ENCODE measurements around the gene SRGAP2C.
"Not testable (repeated sequence)": the region's sequence is repeated elsewhere in the genome, so short reads cannot be mapped to it uniquely, and the experiment has no call there.

The SRGAP2C gene

GRCh38 chr1:121278202-121278601 lies 93.4 kb downstream of the SRGAP2C start:
- DNase-seq (ENCODE audit: low read depth in 1 of 2, low spot score in 1 of 2) = not testable (repeated sequence)

- DNase-seq (ENCODE audit: low read depth in 1 of 2, low spot score in 1 of 2) = not testable (repeated sequence)
Observed at GRCh38 chr1:121278777-121279547, 94.2 kb downstream of the SRGAP2C start.

GRCh38 chr1:121279548-121279898 lies 94.7 kb downstream of the SRGAP2C start:
- not testable (repeated sequence) for DNase-seq (ENCODE audit: low read depth in 1 of 2, low spot score in 1 of 2)

- not testable (repeated sequence) for DNase-seq (ENCODE audit: low read depth in 1 of 2, low spot score in 1 of 2)
Observed at GRCh38 chr1:121280699-121281317, 96.0 kb downstream of the SRGAP2C start.

- not testable (repeated sequence) for DNase-seq (ENCODE audit: low read depth in 1 of 2, low spot score in 1 of 2)
Observed at GRCh38 chr1:121281480-121281879, 96.7 kb downstream of the SRGAP2C start.

- not testable (repeated sequence) for DNase-seq (ENCODE audit: low read depth in 1 of 2, low spot score in 1 of 2)
Observed at GRCh38 chr1:121283587-121284180, 98.9 kb downstream of the SRGAP2C start.

GRCh38 chr1:121292590-121292989 lies 107.8 kb downstream of the SRGAP2C start:
- not testable (repeated sequence) for DNase-seq (ENCODE audit: low read depth in 1 of 2, low spot score in 1 of 2)

GRCh38 chr1:121293263-121294204 lies 108.8 kb downstream of the SRGAP2C start:
- not testable (repeated sequence) for DNase-seq (ENCODE audit: low read depth in 1 of 2, low spot score in 1 of 2)

GRCh38 chr1:121294205-121294570 lies 109.4 kb downstream of the SRGAP2C start:
- DNase-seq (ENCODE audit: low read depth in 1 of 2, low spot score in 1 of 2) = not testable (repeated sequence)

GRCh38 chr1:121296563-121296962 lies 111.8 kb downstream of the SRGAP2C start:
- not testable (repeated sequence) for DNase-seq (ENCODE audit: low read depth in 1 of 2, low spot score in 1 of 2)

- not testable (repeated sequence) for DNase-seq (ENCODE audit: low read depth in 1 of 2, low spot score in 1 of 2)
Observed at GRCh38 chr1:121298529-121298928, 113.8 kb downstream of the SRGAP2C start.

GRCh38 chr1:121299514-121300149 lies 114.9 kb downstream of the SRGAP2C start:
- not testable (repeated sequence) for DNase-seq (ENCODE audit: low read depth in 1 of 2, low spot score in 1 of 2)

GRCh38 chr1:121301876-121302275 lies 117.1 kb downstream of the SRGAP2C start:
- DNase-seq (ENCODE audit: low read depth in 1 of 2, low spot score in 1 of 2) = not testable (repeated sequence)

GRCh38 chr1:121307759-121308158 lies 123.0 kb downstream of the SRGAP2C start:
- not testable (repeated sequence) for DNase-seq (ENCODE audit: low read depth in 1 of 2, low spot score in 1 of 2)

GRCh38 chr1:121315509-121315908 lies 130.7 kb downstream of the SRGAP2C start:
- DNase-seq (ENCODE audit: low read depth in 1 of 2, low spot score in 1 of 2) = not testable (repeated sequence)

GRCh38 chr1:121316081-121316480 lies 131.3 kb downstream of the SRGAP2C start:
- not testable (repeated sequence) for DNase-seq (ENCODE audit: low read depth in 1 of 2, low spot score in 1 of 2)

GRCh38 chr1:121317491-121318468 lies 133.0 kb downstream of the SRGAP2C start:
- not testable (repeated sequence) for DNase-seq (ENCODE audit: low read depth in 1 of 2, low spot score in 1 of 2)

- DNase-seq (ENCODE audit: low read depth in 1 of 2, low spot score in 1 of 2) = not testable (repeated sequence)
Observed at GRCh38 chr1:121318687-121319086, 133.9 kb downstream of the SRGAP2C start.

- DNase-seq (ENCODE audit: low read depth in 1 of 2, low spot score in 1 of 2) = not testable (repeated sequence)
Observed at GRCh38 chr1:121321660-121322059, 136.9 kb downstream of the SRGAP2C start.
